Breast epithelium (tissue), 4 donors: Measurements from ENCODE around the gene RGS9. TPM values are rescaled to one million over a fixed set of nuclear protein-coding genes. Genes with fewer than 3 reads are reported as not detected.

Source experiments
- DNase-seq, 2 donors: peaks; one replicate each; pipeline ENCODE4 v3.0.0-alpha.2; 2019; ENCODE audit warnings: low spot score in 2 of 2
- H3K27ac ChIP-seq, 2 donors: fragments of 200-600 bp; sonication (generic) in 1 of 2; one replicate each; pipeline ENCODE4 v1.5.1; 2016 to 2019; ENCODE audit warnings: mild to moderate bottlenecking in 1 of 2
- H3K27me3 ChIP-seq, 2 donors: fragments of 200-600 bp; sonication (generic) in 1 of 2; one replicate each; pipeline versions ENCODE4 v1.5.1 to v1.6.0; 2017 to 2019; ENCODE audit warnings: control low read depth in 1 of 2, mild to moderate bottlenecking in 1 of 2
- H3K36me3 ChIP-seq: fragments of 200-600 bp; one replicate; pipeline ENCODE4 v1.5.1; 2019
- H3K4me1 ChIP-seq, 2 donors: fragments of 200-600 bp; sonication (generic); one replicate each; pipeline ENCODE4 v1.5.1; 2016 to 2019; ENCODE audit warnings: control low read depth in 1 of 2
- H3K4me3 ChIP-seq, 3 donors: fragments of 200-600 bp; sonication (generic); 1 replicate in 2 of 3; 2 replicates in 1 of 3; pipeline ENCODE4 v1.5.1; 2016 to 2019; ENCODE audit warnings: mild to moderate bottlenecking in 3 of 3, moderate library complexity in 2 of 3
- H3K9me3 ChIP-seq, 2 donors: fragments of 200-600 bp; sonication (generic) in 1 of 2; one replicate each; pipeline ENCODE4 v1.5.1; 2016 to 2019; ENCODE audit warnings: control low read depth in 1 of 2
- CTCF ChIP-seq, 3 donors: fragments of 450-650 bp; IDR thresholded peaks; one replicate each; pipeline ENCODE4 v1.5.1; 2016 to 2017; ENCODE audit warnings: antibody characterized with exemption in 3 of 3, mild to moderate bottlenecking in 3 of 3, moderate library complexity in 3 of 3
- POLR2A ChIP-seq: fragments of 450-650 bp; IDR thresholded peaks from one replicate; pipeline ENCODE4 v1.6.1; 2016; ENCODE audit warnings: antibody characterized with exemption, mild to moderate bottlenecking, moderate library complexity
- POLR2AphosphoS5 ChIP-seq, 3 donors: sonication (generic); formaldehyde crosslinking; IDR thresholded peaks; one replicate each; pipeline ENCODE4 v1.6.1; 2017; ENCODE audit warnings: antibody characterized with exemption in 3 of 3
- intact Hi-C: fragments of 100-400 bp; cut with DNase I; formaldehyde crosslinking; loops from one replicate; pipeline ENCODE4 v1.15.1; 2023; ENCODE audit warnings: low total_unique reads
- total RNA-seq, 3 donors: library from RNA; depleted of rRNA; stranded (reverse); fragments of >200 nt; gene quantifications; one replicate each; pipeline ENCODE4 v1.1.0, GENCODE V29; 2016

RGS9 gene
- total RNA-seq, 3 donors from 2014 or later = 1.6 to 6.9 (median 5.0) TPM

DNA sequence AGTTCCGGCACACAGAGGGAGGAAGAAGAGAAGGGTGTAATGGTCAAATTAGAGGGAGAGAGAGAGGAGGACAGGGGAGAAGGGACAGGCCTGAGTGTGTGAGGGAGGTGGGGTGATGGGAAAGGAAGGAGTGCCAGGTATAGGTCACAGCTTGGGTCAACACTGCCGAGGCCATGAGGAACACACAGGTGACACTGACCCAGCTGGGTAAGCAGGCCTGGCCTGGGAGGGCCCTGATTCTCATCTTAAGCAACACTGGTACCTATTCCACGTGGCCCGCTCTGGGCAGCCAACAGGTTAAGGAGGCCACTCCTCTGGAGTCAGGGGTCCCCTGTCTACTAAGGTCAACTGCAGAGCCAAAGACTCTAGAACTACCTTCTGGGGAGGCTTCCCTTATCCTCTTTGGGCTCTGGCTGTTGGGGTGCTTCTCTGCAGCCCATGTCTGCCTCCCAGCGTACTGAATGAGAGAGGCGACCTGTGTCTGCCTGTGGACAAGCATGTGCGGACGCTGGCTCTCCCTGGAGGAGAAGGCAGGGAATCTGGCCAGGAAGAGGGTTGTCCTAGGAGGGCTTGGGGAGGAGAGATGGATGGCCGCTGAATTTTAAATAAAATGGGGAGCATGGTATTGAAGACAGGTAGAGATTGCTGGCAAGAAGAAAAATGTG lies 57.6 kb downstream of the RGS9 start:
- Histone ChIP-seq H3K4me3 (no peak overlapping the region), H3K27ac (no peak overlapping the region), H3K9me3 (no peaks in the 10 kb centered on the region), H3K27me3 (no peaks in the 10 kb centered on the region), H3K36me3 (no peaks in the 10 kb centered on the region), H3K4me1 (no peaks in the 10 kb centered on the region)
- intact Hi-C loops = no loop called here
- no peak for DNase-seq
- TF ChIP-seq CTCF (IDR thresholded peaks at IDR 0.05) (no peak), POLR2A (no peak), POLR2AphosphoS5 (IDR thresholded peaks at IDR 0.05) (no peak)

GRCh38 chr17:65195716-65196115 lies 58.5 kb downstream of the RGS9 start:
- intact Hi-C loops = no loop called here

DNA sequence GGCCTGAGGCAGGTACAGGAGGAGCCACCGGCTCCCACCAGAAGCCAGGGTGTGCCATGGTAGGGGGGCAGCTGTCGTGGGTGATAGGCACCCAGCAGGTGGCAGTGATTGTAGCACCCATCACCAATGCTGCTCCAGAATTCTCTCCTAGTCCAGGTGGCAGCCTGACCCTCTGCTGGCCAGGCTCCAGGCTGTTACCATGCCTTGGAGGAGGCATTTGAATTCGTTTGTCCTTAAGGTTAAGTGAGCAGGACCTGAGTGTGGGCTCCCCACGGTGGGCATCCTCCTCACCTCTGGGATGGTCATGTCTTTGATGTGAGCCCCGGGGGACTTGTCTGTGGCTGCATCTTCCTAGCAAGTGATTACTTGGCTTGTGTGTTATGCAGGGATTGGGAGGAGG lies 59.4 kb downstream of the RGS9 start:
- Histone ChIP-seq H3K27ac (no peak overlapping the region), H3K9me3 (no peaks in the 10 kb centered on the region), H3K4me1 (no peaks in the 10 kb centered on the region), H3K4me3 (no peak overlapping the region), H3K27me3 (no peaks in the 10 kb centered on the region), H3K36me3 (no peaks in the 10 kb centered on the region)
- TF ChIP-seq POLR2A (no peak), POLR2AphosphoS5 (IDR thresholded peaks at IDR 0.05) (no peak), CTCF (IDR thresholded peaks at IDR 0.05) (no peak)
- no peak for DNase-seq
- intact Hi-C loops = no loop called here

More at GRCh38 chr17:65195716-65196115, 58.5 kb downstream of the RGS9 start:
- Histone ChIP-seq H3K4me1 (no peaks in the 10 kb centered on the region), H3K36me3 (no peaks in the 10 kb centered on the region), H3K27ac (no peak overlapping the region), H3K27me3 (no peaks in the 10 kb centered on the region), H3K9me3 (no peaks in the 10 kb centered on the region), H3K4me3 (no peak overlapping the region)
- TF ChIP-seq POLR2A = no peak
- TF ChIP-seq POLR2AphosphoS5 (IDR thresholded peaks at IDR 0.05) = no peak
- no peak for TF ChIP-seq CTCF (IDR thresholded peaks at IDR 0.05)
- no peak for DNase-seq

DNA sequence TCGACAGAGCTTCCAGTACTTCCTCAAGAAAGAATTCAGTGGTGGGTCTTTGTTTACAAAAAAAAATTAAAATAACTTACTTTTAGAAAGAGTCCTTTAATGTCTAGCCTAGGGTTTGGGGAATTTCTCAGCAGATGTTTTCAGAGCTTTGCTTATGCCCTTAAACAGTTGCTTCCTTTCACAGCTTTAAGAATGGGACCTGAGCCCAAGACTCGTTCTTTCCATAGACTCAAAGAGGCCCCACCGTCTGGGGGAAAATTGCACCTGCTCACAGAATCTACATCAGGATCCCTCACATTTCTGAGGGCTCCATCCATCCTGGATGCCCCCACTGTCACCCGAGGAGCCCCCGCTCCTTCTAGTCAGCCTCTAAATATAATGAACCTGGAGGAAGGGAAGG lies 60.0 kb downstream of the RGS9 start:
- H3K27me3 ChIP-seq = no peaks in the 10 kb centered on the region
- no peak overlapping the region for H3K4me3 ChIP-seq
- no peaks in the 10 kb centered on the region for H3K4me1 ChIP-seq
- no peaks in the 10 kb centered on the region for H3K36me3 ChIP-seq
- no peak for DNase-seq
- no peak overlapping the region for H3K27ac ChIP-seq
- TF ChIP-seq POLR2A (no peak), CTCF (IDR thresholded peaks at IDR 0.05) (no peak), POLR2AphosphoS5 (IDR thresholded peaks at IDR 0.05) (no peak)
- no peaks in the 10 kb centered on the region for H3K9me3 ChIP-seq
- intact Hi-C loops = no loop called here

DNA sequence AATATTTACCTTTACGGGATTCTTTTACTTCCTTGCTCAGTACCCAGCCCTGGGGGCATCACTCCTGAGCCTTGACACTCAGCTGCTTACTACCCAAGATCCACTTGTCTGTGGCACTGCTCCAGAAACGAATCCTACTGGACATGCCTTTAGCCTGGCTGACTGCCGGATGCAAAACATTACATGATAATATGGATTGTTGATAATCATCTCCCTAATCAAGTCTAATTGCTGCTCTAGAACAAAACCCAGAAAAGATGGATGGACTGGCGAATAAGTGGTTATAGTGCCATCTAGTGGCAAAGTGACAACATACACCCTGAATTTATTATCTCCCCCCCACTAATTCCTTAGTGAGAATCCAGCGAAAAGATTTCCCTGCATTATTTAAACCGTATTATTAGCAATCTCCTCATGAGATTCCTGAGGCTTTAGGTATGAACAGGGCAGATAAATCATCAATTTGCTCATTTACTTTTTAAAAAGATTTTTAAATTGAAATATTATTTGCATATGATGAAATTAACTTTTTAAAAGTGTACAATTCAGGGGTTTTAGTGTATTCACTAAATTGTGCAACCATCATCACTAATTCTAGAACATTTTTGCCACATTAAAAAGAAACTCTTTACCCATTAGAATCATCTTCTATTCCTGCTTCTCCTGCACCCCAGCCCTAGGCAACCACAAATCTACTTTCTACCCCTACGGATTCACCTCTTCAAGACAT lies 61.6 kb downstream of the RGS9 start:
- Histone ChIP-seq H3K4me1 (no peaks in the 10 kb centered on the region), H3K4me3 (no peak overlapping the region), H3K36me3 (no peaks in the 10 kb centered on the region), H3K27me3 (no peaks in the 10 kb centered on the region), H3K27ac (no peak overlapping the region), H3K9me3 (no peaks in the 10 kb centered on the region)
- intact Hi-C loops = no loop called here
- TF ChIP-seq POLR2A (no peak), CTCF (IDR thresholded peaks at IDR 0.05) (peak; percentile 51 to 83 (median 75))
- peak in 1 of 2 donors; percentile 30 for DNase-seq
